Measurements from ENCODE around the gene ABCA12.

DNA sequence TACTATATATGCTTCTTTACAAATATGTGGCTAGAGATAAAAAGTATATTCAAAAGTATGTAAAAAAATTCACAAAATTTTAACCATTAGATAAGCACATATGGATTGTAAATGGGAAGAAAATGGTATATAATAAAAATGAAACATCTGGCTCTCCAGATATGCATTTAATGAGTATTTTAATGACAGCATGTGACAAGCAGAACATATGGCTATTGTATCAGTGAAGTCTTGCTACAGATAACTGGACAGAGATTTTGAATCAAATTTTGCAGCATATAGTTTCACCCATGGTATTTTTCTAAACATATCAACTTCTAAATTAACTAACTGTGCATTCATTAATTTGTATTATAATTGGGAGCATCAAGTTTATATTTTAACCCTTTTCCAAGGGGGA lies 5.0 kb upstream of the ABCA12 start:
- TF ChIP-seq, protein P1, sequence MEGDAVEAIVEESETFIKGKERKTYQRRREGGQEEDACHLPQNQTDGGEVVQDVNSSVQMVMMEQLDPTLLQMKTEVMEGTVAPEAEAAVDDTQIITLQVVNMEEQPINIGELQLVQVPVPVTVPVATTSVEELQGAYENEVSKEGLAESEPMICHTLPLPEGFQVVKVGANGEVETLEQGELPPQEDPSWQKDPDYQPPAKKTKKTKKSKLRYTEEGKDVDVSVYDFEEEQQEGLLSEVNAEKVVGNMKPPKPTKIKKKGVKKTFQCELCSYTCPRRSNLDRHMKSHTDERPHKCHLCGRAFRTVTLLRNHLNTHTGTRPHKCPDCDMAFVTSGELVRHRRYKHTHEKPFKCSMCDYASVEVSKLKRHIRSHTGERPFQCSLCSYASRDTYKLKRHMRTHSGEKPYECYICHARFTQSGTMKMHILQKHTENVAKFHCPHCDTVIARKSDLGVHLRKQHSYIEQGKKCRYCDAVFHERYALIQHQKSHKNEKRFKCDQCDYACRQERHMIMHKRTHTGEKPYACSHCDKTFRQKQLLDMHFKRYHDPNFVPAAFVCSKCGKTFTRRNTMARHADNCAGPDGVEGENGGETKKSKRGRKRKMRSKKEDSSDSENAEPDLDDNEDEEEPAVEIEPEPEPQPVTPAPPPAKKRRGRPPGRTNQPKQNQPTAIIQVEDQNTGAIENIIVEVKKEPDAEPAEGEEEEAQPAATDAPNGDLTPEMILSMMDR (IDR thresholded peaks at IDR 0.05 in 2 of 3, conservative IDR thresholded peaks at IDR 0.05 in 1 of 3; ENCODE audit: insufficient read depth in 2 of 3, low read depth in 1 of 3, low read length in 3 of 3): no peak
- TF ChIP-seq SMARCE1 (IDR thresholded peaks at IDR 0.05) (no peak), BMI1 (IDR thresholded peaks at IDR 0.05; ENCODE audit: low read length) (no peak), NFE2 (IDR thresholded peaks at IDR 0.05; ENCODE audit: low read depth) (no peak), ZNF263 (CRISPR knock-in tag; IDR thresholded peaks at IDR 0.05; ENCODE audit: borderline replicate concordance) (no peak), ASH1L (IDR thresholded peaks at IDR 0.05; ENCODE audit: borderline replicate concordance, low read depth, partially characterized antibody) (no peak)
- TF ChIP-seq, protein P2, sequence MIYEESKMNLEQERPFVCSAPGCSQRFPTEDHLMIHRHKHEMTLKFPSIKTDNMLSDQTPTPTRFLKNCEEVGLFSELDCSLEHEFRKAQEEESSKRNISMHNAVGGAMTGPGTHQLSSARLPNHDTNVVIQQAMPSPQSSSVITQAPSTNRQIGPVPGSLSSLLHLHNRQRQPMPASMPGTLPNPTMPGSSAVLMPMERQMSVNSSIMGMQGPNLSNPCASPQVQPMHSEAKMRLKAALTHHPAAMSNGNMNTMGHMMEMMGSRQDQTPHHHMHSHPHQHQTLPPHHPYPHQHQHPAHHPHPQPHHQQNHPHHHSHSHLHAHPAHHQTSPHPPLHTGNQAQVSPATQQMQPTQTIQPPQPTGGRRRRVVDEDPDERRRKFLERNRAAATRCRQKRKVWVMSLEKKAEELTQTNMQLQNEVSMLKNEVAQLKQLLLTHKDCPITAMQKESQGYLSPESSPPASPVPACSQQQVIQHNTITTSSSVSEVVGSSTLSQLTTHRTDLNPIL (CRISPR knock-in tag; IDR thresholded peaks at IDR 0.05): no peak
